ENCODE results near the gene UBE2B.

The UBE2B gene

DNA sequence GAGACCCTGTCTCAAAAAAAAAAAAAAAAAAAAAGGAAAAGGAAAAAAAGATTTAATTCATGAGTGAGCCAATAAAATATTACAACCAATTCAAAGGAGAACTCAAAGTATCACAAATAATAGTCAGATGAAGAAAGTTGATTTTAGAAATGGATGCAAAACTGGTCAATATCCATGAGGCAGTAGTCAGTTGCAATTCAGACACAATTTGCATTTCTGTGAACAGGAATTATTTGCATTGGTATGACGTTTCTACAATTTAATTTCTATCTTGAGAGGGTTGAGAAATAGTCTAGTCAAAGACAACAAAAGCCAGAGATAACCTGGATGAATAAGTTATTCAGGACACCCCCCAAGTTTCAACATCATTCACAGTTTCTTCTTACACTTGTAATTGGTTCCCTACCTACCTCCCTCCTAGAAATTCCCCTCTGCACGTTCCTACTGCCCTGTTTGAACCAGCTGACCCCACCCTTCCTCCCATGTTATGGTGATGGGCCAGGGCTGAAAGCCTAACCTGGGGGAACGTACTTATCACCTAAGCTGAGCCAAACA is 68.9 kb downstream of the UBE2B start:
- no peak for TF ChIP-seq ZFP3 (CRISPR knock-in tag; IDR thresholded peaks at IDR 0.05)
- TF ChIP-seq ZFP30 (CRISPR knock-in tag; IDR thresholded peaks at IDR 0.05) = no peak
- TF ChIP-seq RARB (CRISPR knock-in tag; IDR thresholded peaks at IDR 0.05) = no peak
- TF ChIP-seq, protein P1, sequence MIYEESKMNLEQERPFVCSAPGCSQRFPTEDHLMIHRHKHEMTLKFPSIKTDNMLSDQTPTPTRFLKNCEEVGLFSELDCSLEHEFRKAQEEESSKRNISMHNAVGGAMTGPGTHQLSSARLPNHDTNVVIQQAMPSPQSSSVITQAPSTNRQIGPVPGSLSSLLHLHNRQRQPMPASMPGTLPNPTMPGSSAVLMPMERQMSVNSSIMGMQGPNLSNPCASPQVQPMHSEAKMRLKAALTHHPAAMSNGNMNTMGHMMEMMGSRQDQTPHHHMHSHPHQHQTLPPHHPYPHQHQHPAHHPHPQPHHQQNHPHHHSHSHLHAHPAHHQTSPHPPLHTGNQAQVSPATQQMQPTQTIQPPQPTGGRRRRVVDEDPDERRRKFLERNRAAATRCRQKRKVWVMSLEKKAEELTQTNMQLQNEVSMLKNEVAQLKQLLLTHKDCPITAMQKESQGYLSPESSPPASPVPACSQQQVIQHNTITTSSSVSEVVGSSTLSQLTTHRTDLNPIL (CRISPR knock-in tag; IDR thresholded peaks at IDR 0.05; ENCODE audit: low read depth) = no peak
- TF ChIP-seq SNAI2 (CRISPR knock-in tag; IDR thresholded peaks at IDR 0.05) = no peak
- TF ChIP-seq, protein P2, sequence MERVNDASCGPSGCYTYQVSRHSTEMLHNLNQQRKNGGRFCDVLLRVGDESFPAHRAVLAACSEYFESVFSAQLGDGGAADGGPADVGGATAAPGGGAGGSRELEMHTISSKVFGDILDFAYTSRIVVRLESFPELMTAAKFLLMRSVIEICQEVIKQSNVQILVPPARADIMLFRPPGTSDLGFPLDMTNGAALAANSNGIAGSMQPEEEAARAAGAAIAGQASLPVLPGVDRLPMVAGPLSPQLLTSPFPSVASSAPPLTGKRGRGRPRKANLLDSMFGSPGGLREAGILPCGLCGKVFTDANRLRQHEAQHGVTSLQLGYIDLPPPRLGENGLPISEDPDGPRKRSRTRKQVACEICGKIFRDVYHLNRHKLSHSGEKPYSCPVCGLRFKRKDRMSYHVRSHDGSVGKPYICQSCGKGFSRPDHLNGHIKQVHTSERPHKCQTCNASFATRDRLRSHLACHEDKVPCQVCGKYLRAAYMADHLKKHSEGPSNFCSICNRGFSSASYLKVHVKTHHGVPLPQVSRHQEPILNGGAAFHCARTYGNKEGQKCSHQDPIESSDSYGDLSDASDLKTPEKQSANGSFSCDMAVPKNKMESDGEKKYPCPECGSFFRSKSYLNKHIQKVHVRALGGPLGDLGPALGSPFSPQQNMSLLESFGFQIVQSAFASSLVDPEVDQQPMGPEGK (CRISPR knock-in tag; IDR thresholded peaks at IDR 0.05; ENCODE audit: borderline replicate concordance) = no peak
- TF ChIP-seq OSR1 (CRISPR knock-in tag; IDR thresholded peaks at IDR 0.05) = no peak
- no peak for TF ChIP-seq CSDC2 (CRISPR knock-in tag; IDR thresholded peaks at IDR 0.05)
- TF ChIP-seq ZNF70 (CRISPR knock-in tag; IDR thresholded peaks at IDR 0.05) = no peak
- no peak for TF ChIP-seq BACH2 (CRISPR knock-in tag; IDR thresholded peaks at IDR 0.05; ENCODE audit: borderline replicate concordance)
- TF ChIP-seq PPARA (CRISPR knock-in tag; IDR thresholded peaks at IDR 0.05; ENCODE audit: borderline replicate concordance) = no peak
- no peak for ATAC-seq
